Stimulated activated CD8-positive, alpha-beta memory T cell treated with anti-CD3 and anti-CD28 coated beads, Interleukin-15, amount 100 ng/mL, for 1 hour (primary cell): ENCODE measurements around the gene FAM174B.

ENCODE experiments used
- DNase-seq: peaks from one replicate; pipeline ENCODE4 v3.0.0-alpha.2; 2020; ENCODE audit warnings: low read depth

Gene FAM174B

DNA sequence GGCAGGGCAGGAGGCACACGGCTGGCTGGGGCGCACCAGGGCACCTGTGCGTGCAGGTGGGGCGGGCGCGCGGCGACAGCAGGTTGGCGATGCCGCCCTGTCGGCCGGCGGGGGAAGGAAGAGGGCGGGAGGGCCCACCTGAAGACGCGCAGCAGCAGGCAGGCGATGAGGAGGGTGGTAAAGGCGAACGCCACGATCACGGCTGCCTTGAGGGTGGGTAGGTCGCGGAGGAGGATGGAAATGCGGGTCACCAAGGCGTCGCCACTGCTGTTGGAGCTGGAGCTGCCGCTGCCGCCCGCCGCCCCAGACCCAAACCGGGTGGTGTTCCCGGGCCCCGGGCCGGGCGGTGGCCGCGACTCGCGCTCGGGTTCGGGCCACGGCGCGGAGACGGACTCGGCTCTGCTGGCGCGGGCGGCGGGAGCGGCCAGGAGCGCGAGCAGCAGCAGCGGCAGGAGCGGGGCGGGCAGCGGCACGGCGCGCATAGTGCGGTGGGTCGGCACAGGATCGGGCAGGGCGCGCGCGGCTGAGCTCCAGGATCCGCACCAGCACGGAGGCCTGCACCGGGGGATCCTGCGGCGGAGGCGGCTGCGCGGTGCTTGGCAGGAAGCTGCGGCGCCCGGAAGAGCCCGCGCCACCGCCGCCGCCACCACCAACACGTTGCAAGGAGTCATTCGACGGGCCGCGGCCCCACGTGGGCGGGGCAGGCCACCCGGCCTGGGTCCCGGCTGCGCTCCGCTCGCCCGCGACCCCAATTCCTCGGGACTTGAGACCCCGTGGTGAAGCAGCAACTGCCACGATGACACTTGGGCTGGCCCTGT, at the start of gene FAM174B:
Gene FAM174B, minus strand, starts transcription at position 598 of the 818 bp plus-strand sequence.
- DNase-seq: no peak

GRCh38 chr15:92696096-92696495, 40.5 kb upstream of the FAM174B start:
- no peak for DNase-seq

DNA sequence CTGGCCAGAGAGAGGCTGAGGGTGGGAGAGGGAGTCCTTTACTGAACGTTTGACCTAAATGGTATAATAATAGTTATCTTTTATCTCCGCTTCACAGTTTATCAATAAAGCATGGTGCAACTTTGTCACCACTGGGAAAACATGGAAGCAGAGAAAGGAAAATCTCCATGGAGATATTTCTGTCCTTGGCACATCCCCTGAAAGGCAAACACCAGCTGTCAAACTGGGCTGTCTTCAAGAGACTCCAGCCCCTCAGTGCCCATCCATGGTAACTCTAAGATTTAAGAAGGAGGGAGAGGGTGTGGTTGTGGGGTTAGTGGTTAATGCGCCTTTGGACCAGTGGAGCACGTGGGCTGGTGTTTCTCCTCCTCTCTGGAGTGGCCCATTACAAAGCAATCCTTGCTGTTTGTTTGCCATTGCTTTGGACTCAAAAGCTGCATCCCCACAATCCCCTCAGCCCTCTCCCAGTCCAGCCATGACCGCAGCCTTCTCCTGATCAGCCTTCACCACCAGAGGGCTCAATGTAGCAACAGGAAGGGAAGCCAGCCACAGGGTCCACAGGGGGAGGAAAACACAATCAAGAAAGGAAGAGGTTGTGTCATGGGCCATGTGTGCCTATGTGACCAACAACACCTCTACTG, 38.2 kb upstream of the FAM174B start:
- DNase-seq: no peak

- no peak for DNase-seq
These were observed 34.8 kb upstream of the FAM174B start for GRCh38 chr15:92690395-92690794.

DNA sequence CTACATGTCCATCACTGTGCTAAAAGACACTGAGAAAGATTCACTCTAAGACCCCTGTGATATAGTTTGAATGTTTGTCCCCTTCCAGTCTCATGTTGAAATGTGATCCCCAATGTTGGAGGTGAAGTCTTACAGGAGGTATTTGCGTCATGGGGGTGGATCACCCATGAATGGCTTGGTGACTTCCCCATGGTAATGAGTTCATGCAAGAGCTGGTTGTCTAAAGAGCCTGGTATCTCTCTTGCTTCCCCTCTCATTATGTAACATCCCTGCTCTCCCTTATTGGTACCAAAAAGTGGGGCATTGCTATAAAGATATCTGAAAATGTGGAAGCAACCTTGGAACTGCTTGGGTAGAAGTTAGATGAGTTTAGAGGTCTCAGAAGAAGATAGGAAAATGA, 32.2 kb upstream of the FAM174B start:
- DNase-seq: no peak

DNA sequence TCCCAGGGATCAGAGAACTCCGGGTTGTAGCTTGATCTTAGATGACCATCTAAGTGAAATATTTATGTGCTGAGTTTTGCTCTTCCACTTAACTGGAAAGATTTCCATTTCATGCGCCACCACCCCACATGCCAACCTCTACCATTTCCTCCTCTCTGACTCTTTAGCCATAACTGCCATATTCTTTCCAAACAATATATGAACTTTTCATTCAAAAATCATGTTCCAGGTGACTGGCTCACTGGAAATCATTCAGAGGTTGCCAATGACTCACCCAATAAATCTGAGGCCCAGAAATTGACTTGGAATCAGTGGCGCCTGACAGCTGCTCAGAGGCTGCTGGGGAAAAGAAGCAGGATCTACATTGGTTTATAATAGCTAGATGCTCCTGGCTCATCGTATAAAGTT, 31.6 kb upstream of the FAM174B start:
- no peak for DNase-seq

DNA sequence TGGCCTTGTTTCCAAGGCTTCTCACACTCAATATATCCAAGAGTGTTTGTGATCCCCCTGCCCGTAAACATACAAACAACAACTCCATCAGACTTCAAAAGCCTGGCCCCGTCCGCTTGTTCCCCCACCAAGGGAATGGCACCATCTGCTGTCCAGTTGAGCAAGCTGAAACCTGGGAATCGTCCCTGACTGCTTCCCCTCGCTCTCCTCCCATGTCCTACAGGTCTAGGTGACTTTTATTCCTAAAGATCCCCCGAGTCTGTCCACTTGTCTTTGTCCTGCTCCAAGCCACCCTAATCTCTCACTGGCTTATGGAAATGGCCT, 27.9 kb upstream of the FAM174B start:
- no peak for DNase-seq

DNA sequence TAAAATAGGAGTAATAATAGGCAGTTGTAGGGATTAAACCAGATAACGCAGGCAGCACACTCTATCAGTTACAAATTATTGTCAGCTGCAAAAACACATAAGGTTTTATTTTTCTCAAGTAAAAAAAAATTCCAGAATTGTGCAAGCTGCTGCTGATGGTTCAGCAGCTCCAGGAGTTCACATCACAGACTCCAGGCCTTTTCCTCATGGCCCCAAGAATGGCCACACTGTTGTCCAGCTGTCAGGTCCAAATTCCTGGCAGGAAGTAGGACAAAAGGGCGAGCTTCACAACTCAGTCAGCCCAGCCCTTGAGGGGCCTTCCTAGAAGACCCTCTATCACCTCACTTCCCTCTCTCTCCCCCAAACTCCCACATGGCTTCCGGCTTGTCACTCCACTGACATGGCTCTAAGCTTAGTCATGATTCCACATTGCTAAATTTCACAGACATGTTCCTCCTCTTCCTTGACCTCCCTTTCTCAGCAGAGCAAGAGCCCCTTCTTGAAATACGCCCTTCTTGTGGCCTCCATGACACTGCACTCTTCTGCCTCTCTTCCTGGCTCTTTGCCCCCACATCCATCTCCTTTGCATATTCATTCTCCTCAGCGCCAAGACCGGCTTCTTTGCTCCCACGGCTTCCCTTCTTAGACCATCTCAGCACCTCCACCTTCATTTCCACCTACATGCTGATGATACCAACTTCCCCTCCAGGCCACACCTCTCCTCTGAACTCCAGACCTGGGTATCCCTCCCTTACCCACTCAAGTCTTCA, 27.4 kb upstream of the FAM174B start:
- DNase-seq: no peak

- DNase-seq: no peak
These were observed 25.6 kb upstream of the FAM174B start for GRCh38 chr15:92681141-92681631.

GRCh38 chr15:92677999-92678398, 22.4 kb upstream of the FAM174B start:
- DNase-seq: no peak

GRCh38 chr15:92676561-92676960, 21.0 kb upstream of the FAM174B start:
- no peak for DNase-seq

GRCh38 chr15:92675485-92675884, 19.9 kb upstream of the FAM174B start:
- no peak for DNase-seq

- no peak for DNase-seq
These were observed 18.8 kb upstream of the FAM174B start for GRCh38 chr15:92674347-92674746.

- no peak for DNase-seq
These were observed 16.5 kb upstream of the FAM174B start for GRCh38 chr15:92672102-92672501.

- DNase-seq: no peak
These were observed 15.8 kb upstream of the FAM174B start for GRCh38 chr15:92671406-92671805.

DNA sequence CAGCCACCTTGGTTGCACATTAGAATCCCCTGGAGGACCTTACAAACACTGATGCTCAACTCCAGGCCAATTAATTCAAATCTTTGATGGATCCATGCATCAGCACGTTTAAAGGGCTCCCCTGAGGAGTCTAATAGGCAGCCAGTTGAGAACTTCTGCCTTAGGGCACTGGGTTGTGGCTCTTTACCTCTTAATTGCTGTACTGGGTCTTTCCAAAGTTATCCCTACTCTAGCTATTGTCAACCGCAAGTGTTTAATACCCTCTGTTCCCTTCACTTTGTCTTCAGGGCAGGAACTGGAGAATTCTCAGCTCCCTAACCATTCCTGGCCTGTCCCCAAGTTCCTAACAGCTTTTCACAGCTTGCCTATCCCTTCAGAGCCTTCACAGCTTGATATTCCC, 15.0 kb upstream of the FAM174B start:
- no peak for DNase-seq

- no peak for DNase-seq
These were observed 13.9 kb upstream of the FAM174B start for GRCh38 chr15:92669432-92669831.

- no peak for DNase-seq
These were observed 13.0 kb upstream of the FAM174B start for GRCh38 chr15:92668620-92669019.

GRCh38 chr15:92667970-92668485, 12.5 kb upstream of the FAM174B start:
- no peak for DNase-seq

GRCh38 chr15:92667287-92667904, 11.8 kb upstream of the FAM174B start:
- DNase-seq: no peak

DNA sequence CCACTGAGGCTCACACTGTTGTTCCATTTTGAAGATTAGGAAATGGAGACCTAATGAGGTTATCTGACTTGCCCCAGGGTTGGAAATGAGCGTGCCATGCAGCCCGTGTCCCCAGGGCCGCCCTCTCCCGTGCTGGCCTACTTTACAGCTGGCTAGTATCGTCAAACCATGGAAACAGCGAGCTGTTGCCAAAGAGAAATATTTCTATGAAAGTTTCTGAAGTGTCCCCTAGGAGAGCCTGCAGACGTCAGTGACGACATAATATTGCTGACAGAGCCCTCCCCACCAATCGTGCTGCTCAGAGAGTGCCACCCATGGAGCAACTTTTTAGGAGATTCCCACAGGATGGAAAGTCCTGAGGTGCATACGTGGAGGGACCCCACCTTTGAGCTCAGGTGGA, 11.2 kb upstream of the FAM174B start:
- no peak for DNase-seq

DNA sequence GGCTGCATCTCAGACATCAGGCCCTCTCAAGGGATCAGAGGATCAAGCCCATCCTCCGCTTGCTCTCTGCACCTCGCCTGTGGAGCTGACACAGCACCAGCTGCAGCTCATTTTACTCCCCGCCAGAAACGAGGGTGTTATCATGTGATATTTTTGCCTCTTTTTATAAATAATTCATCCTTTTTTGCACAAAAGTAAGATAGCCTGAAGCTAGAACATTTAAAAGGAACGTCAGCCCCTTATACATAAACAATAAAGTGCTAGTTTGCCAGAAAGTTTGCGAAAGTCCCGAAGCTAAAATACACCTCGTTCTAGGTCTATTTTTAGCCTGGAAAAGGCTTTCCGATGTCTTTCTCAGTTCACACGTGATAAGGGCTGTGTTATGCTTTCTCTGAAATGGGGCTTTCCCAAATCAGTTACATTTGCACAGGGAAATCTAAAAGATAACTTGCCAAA, 9.6 kb upstream of the FAM174B start:
- DNase-seq: no peak
